HG03378 (cell line): ENCODE measurements around the gene KIAA1586.
"Not testable (repeated sequence)": the region's sequence is repeated elsewhere in the genome, so short reads cannot be mapped to it uniquely, and the experiment has no call there.

Source experiments
- ATAC-seq: cut with Tn5 transposase; IDR thresholded peaks from one replicate; pipeline ENCODE4 v1.9.1; 2021; ENCODE audit warnings: mild to moderate bottlenecking, moderate library complexity; ENCODE audit not compliant: unreplicated experiment

The KIAA1586 gene, protein sequence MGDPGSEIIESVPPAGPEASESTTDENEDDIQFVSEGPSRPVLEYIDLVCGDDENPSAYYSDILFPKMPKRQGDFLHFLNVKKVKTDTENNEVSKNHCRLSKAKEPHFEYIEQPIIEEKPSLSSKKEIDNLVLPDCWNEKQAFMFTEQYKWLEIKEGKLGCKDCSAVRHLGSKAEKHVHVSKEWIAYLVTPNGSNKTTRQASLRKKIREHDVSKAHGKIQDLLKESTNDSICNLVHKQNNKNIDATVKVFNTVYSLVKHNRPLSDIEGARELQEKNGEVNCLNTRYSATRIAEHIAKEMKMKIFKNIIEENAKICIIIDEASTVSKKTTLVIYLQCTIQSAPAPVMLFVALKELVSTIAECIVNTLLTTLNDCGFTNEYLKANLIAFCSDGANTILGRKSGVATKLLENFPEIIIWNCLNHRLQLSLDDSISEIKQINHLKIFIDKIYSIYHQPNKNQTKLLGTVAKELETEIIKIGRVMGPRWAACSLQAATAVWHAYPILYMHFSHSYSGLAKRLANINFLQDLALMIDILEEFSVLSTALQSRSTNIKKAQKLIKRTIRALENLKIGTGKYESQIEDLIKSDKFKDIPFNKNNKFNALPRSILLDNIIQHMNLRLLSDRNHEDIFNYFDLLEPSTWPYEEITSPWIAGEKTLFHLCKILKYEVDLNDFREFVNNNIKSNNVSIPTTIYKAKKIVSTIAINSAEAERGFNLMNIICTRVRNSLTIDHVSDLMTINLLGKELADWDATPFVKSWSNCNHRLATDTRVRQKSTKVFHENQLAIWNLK

DNA sequence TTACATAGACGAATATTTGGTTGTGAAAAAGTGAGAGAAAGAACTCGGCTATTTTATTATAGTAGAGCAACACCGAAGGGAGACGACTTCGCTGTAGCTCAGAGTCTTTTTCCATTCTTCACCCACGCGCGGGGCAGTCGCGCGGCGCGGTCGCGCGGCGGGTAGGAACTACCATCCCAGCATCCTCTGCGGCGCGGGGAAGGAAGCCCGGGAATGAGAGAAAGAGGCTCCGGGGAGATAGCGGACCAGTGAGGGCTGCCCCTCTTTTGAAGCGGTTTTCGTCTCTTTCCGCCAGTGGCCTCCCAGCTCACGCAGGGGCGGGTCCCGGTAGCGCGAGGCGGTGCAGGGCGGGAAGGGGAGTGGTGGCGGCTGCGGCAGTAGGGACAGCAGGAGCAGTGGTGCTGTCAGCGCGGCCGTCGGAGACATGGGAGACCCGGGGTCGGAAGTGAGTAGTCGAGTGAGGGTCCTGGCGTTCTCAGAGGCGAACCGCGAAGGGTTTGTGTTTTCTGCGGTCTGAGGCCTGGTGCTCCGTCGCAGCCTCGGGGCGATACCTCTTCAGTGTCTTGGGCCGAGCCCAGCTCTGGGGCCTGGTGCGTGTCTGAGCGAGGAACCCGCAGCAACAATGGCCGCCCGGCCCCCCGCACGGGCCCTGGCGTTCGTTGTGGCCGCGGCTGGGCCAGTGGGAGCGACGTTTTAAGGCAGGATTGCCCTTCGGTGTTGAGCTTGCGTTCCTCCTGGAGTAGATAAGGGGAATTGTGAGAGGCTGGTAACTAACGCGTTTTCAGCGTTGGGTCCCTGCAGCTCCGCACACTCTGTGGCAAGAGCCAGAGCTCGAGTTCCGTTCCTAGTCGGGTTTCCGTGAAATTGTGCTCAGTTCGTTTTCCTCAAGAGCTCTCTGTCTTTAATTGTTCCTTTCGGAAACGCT is at the start of gene KIAA1586:
Gene KIAA1586, plus strand, starts transcription at position 362 of the 925 bp plus-strand sequence. Its CDS starts 63 bp downstream, at position 425.
- peak; percentile 92 for ATAC-seq

DNA sequence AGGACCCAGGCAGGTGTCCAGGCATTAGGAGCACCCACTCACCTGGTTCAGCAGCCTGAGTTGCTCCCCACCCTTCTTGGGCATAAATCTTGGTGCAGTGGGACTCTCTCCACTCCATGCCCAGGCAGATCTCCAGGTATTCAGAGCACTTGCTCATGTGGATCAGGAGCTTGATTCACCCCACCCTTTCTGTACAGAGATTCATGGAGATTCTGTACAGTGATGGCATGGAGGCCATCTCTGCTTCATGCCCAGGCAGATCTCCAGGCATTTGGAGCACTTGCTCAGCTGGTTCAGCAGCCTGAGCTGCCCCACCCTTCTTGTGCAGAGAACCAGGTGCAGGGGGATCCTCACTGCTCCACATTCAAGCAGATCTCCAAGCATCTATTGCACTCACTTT is 47.4 kb upstream of the KIAA1586 start:
- ATAC-seq: no peak

DNA sequence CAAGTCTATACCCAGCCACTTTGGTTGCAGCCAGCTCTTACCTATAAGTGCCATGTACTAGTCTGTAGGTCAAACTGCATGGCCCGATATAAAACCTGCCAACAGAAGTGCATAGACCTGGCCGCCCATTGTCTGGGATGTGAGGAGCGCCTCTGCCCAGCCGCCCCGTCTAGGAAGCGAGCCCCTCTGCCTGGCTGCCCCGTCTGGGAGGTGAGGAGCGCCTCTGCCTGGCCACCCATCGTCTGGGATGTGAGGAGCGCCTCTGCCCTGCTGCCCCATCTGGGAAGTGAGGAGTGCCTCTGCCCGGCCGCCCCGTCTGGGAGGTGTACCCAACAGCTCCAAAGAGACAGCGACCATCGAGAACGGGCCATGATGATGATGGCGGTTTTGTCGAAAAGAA is 46.7 kb upstream of the KIAA1586 start:
- ATAC-seq: not testable (repeated sequence)

DNA sequence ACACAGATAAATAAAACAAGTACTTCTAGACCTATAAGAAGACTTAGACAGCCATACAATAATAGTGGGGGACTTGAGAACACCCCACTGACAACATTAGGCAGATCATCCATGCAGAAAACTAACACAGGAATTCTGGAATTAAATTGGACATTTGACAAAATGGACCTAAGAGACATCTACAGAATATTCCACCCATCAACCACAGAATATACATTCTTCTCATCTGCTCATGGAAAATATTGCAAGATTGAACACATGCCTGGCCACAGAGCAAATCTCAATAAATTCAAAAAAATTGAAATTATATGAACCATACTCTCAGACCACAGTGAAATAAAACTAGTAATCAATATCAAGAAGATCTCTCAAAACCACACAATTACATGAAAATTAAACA is 44.3 kb upstream of the KIAA1586 start:
- no peak for ATAC-seq

DNA sequence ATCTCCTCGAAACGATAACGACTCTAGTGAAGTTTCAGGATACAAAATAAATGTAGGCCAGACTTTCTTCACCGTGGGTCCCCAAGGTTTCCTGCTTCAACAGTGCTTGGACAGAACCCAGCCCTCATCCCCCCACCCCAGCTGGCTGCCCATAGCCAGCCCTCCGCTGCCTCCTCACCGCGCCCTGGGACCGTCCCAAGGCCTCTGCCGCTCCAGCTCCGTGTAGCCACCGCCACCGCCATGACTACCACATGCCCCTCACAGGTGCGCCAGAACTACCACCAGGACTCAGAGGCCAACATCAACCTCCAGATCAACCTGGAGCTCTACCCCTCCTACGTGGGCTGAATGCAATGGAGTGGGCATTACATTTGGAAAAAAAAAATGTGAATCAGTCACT is 42.2 kb upstream of the KIAA1586 start:
- no peak for ATAC-seq

DNA sequence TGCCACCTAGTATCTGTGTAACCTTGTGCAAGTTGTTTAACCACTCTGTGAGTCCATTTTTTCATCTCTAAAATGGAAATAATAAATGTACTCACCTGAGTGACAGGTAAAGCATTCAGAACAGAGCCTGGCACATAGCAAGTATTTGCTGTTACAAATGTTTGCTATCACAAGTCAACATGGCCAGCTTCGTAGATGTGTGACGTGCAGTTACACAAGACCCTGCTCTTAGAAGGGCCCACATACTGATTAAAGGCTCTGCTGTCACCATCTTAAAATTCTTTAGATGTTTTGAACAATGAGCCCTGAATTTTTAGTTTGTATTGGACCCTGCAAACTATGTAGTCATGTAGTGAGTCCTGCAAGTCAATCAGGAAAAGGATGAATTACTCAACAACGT is 40.4 kb upstream of the KIAA1586 start:
- no peak for ATAC-seq

DNA sequence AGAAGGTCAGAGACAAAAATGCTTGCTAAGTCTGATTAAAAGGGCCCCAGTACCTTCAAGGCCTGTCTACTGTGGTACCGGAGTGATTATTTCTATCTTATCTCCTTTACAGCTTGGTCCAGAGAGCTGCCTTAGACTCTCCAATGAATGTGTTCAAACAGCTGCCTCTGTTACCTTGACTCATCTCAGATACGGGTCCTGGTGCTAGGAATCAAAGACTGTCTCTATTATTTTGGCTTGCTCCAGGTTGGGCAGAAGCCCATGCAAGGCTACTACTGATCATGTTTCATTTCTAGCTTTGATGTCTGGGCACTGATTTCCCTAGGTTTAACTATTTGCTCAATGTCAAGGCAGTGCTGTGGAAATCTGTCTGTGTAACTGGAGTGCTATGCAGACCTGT is 38.4 kb upstream of the KIAA1586 start:
- ATAC-seq: not testable (repeated sequence)

DNA sequence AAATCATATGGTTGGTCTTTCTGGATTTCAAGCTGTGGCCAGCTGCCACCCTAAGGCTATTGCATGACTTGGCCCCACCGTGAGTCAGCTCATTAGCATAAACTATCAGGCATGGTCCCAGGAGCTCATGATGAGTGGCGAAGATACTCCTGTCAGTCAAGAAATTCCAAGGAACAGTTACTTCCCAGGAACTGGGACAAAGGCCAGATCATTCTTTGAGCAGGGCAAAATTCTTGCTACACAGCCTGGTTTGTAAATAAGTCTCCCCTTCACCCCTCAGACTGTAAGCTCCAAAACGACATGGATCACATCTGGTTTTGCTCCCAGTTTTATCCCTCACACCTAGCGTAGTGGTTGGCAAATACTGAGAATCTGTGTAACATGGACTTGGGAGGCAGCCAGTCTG is 33.0 kb upstream of the KIAA1586 start:
- no peak for ATAC-seq

DNA sequence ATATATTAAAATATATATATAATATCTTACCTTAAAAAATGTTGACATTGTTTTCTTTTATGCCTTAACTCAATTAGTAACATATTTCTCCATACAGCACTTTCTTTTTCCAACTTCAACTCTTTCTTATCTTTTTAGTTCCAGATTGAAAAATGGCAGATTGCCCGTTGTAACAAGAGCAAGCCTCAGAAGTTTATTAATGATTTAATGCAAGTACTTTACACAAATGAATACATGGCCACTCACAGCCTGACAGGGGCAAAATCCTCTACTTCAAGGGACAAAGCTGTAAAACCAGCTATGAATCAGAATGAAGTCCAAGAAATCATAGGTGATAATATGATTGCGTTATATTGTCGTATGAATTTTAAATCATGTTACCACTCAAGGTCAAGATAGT is 29.4 kb upstream of the KIAA1586 start:
- ATAC-seq: no peak

DNA sequence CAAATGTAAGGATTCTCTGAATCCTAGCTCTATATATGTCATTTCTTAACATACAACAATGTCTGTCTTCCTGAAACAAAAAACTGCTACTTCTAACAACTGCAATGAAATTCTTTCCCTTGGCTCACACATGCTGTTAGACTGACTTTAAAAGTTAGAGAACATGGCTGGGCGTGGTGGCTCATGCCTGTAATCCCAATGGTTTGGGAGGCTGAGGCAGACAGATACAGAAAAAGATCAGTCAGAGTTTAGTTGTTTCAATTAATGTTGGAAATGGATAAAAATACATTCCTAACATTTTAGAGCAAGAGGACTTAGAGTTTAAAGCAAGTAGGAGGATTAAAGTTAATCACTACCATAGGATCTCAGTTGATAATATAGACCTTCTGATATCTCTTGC is 28.7 kb upstream of the KIAA1586 start:
- no peak for ATAC-seq

DNA sequence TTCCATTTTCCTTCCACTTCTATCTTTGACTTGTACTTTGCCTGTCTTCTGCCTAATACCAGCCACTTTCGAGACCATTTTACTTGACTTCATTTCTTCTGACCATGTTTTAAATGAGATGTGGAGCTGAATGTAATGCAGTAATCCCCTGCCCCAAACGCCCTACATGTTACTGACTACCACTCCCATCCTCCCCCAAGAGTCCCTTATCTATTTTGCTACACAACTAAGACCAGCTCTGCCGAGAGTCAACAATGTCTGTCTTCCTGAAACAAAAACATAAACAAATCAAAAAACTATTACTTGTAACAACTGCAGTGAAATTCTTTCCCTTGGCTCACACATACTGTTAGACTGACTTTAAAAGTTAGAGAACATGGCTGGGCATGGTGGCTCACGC is 27.1 kb upstream of the KIAA1586 start:
- ATAC-seq: no peak

DNA sequence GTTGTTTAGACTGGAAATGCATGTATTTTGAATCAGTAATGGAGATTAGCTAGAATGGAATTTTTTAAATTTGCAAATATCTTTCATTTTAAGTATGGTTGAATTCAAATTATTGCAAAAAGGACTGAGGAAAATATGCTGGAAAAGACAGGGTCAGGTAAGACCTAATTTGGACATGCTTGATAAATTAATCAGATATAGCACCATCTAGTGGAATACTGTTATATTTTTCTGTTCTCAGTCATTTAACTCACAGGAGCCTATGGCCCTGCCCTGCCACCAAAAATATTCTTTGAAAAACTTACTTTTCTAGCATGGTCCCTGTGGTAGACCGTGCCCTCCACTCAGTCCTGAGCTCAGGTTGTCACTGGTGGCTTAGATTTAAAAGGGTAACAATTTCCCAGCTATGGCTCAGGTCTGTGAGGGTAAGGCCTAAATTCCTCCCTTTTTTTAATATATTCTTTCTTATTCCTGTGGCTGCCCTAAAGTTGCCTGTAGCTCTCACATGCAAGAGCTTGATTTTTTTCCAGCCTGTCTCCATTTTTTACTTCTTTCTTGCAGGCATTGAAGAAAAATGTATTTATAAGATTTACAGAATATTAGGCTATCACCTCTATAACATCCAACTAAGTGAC is 25.3 kb upstream of the KIAA1586 start:
- ATAC-seq: peak; percentile 92

DNA sequence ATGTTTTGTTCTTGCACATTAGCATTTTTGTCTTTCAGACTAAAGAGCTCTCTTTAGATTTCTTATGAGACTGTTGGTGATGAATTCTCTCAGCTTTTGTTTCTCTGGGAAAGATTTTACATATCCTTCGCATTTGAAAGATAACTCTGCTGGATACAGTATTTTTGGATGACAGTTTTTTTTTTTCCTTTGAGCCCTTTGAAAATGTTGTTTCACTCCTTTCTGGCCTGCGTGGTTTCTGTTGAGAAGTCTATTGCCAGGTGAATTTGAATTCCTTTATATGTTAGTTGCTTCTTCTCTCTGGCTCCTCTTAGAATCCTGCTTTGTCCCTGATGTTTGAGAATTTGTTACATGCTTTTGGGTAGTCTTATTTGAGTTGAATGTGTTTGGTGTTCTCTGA is 22.2 kb upstream of the KIAA1586 start:
- no peak for ATAC-seq

DNA sequence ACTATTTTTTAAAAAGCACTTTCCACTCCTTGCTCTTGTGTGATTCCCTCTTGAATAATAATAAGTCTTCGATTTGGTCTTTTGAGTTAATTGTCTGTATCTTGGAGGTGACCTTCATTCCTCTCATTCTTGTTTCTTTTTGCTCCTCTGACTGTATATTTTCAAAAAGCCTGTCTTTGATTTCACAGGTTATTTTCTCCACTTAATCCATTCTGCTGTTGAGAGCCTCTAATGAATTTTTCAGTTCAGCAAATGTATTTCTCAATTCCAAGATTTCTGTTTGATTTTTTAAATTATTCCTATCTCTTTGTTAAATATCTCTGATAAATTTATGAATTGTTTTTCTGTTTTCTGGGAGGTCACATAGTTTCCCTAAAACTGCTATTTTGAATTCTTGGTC is 21.7 kb upstream of the KIAA1586 start:
- ATAC-seq: no peak

DNA sequence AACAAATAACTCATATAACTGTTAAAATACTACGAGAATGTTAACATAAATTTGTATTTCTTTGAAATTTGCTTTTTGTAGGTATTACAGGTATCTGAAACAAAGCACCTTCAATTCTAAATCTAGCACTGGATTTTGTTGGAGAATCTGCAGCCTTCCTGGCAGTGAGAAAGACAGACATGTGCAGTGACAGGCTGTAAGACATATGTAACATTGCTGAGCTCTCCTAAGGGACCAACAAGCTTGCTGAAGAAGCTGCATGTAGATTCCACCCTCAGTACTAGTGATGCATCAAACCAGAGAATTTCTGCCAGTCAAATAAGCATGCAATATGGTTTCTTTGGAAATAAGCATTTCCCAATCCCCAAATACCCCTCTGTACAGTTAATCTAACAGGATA is 20.5 kb upstream of the KIAA1586 start:
- no peak for ATAC-seq

DNA sequence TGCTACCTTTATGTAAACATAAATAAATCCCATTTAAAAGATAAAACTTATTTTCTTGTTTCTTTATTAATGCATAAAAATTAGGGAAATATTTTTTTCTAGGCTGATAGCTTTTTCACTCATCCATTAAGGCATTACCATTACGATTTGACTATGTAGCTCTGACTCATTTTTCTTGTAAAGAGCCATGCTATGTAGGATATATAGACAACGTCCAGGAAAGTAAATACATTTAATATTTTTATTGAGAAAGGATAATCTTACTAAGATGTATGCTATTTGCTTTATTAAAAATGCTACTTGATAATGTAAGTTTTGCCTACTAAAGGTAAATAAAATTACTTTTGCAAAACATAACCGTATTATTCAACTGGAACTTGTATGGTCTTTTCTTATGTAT is 19.2 kb upstream of the KIAA1586 start:
- ATAC-seq: no peak

DNA sequence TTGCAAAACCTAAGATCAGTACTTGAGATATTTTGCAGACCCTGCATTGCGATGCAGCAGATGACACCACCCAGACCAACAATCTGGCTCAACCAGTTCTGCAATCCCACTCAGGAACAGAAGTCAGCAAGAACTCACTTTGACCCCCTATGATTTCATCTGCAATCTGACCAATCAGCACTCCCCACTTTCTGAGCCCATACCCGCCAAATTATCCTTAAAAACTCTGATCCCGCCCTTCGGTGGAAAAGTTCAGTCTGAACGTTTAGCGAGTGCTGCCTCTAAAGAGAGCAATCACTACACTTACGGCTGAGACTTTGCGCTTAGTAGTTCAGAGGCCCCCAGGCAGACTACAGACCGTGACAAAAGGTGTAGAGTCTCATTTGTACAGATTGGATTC is 17.3 kb upstream of the KIAA1586 start:
- no peak for ATAC-seq

DNA sequence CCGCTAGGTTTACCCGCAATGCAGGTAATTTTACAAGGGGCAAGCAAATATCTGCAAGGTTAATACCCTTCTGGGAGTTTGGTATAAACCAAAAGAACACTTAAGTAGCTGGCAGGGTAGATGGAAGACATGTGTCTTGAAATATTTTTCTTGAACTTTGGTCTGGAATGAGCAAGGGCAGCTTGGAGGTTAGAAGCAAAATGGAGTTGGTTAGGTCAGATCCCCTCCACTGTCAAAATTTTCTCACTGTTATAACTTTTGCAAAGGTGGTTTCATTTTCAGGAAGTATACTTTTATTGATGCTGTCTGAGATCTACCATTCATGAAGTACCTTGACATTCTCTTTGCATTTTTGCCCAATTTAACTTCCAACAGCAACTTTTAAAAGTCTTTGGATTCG is 13.3 kb upstream of the KIAA1586 start:
- no peak for ATAC-seq

DNA sequence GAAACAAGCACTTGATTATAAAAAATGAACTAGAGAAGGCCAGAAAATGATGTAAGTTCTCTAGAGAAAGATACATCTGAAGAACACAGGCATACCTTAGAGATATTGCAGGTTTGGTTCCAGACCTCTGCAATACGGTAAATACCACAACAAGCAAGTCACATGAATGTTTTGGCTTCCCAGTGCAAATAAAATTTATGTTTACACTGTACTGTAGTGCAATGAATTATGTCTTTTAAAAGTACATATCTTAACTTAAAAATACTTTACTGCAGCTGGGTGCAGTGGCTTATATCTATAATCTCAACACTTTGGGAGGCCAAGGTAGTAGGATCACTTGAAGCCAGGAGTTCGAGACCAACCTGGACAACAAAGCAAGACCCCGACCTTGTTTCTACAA is 10.9 kb upstream of the KIAA1586 start:
- ATAC-seq: no peak

DNA sequence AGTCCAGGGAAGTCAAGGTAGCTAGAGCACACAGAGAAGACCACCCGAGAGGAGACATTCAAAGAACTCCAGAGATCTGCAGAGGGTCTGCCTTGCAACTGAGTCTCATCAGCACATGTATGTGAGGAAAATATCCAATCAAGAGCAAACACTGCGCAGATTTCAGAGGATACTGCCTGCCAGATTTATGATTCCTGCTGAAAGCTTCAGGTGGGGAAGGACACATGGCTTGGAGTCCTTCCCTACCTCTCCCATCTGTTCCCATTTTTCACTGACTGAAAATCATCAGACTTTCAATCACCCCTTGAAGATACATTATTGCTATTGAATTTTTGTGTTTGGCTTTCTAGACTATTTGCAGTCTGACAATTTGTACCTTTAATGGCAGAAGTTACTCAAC is 7.6 kb upstream of the KIAA1586 start:
- ATAC-seq: no peak

DNA sequence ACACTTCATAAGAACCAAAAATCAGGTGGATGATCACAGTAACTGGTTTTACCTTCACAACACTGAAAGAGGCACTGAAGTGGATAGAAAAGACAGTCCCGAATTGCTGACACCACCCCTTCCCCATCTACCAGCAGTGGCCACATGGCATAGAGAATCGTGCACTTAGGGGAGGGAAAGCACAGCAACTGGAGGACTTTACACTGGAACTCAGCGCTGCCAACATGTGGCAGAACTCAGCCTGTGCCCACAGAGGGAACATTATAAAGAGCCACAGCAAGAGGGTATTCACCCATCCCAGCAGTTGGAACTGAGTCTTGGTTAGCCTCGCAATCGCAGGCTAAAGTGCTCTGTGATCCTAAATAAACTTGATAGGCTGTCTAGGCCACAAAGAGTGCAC is 6.5 kb upstream of the KIAA1586 start:
- no peak for ATAC-seq
